GM06990 (cell line): ENCODE data around the gene NDRG4.

ENCODE experiments used
- DNase-seq: peaks from one replicate; pipeline ENCODE4 v3.0.0-alpha.2; 2011; ENCODE audit not compliant: insufficient read length; ENCODE audit errors: extremely low read depth
- H3K27me3 ChIP-seq: replicated peaks from 2 replicates; pipeline ENCODE4 v1.6.0; 2011; ENCODE audit warnings: low read length; ENCODE audit not compliant: control insufficient read depth, insufficient read depth
- H3K36me3 ChIP-seq: 2 replicates; pipeline ENCODE4 v1.5.1; 2011; ENCODE audit warnings: low read length; ENCODE audit not compliant: control insufficient read depth, insufficient read depth
- H3K4me3 ChIP-seq: replicated peaks from 2 replicates; pipeline ENCODE4 v1.5.1; 2011; ENCODE audit warnings: low read depth, mild to moderate bottlenecking, control low read depth, low read length
- TF ChIP-seq, protein P1 (sequence below): IDR thresholded peaks from 2 replicates; pipeline ENCODE4 v1.5.1; 2011; ENCODE audit warnings: low read length, control low read depth, mild to moderate bottlenecking, inconsistent platforms; ENCODE audit not compliant: insufficient read depth, poor library complexity, severe bottlenecking

Gene NDRG4

DNA sequence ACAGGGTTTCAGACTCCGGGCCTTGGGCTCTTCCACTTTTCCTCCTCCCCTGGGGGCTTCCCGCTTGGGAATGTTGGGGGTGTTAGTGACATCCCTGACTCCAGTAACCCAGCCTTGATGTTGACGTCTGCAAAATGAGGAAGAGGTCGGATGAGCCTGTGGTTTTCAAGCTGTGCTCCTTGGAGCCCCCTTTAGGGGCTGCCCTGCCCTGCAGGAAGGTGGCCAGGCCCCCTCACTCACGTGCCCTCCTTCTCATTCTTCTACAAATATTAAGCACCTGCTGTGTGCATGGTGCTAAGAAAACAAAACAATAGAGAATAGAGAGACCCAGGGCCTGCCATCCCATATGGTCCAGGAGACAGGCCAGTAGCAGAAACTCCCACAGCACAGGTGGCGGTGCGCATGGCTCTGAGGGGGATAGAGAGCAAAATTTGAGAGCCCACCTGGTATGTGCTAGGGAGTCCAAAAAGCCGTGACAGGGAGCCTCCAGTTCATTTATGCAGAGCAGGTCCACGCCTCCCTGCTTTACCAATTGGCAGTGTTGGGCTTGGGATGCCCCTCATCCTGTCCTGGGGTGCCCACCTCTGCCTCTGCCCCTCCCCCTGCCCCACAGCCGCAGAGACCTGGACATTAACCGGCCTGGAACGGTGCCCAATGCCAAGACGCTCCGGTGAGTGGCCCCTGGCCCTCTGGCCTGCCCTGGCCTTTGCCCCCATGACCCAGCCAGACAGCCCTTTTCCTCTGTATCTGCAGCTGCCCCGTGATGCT is 7.4 kb downstream of the NDRG4 start:
- DNase-seq, result no peak
- no peaks in the 10 kb centered on the region for H3K27me3 ChIP-seq
- TF ChIP-seq, protein P1, sequence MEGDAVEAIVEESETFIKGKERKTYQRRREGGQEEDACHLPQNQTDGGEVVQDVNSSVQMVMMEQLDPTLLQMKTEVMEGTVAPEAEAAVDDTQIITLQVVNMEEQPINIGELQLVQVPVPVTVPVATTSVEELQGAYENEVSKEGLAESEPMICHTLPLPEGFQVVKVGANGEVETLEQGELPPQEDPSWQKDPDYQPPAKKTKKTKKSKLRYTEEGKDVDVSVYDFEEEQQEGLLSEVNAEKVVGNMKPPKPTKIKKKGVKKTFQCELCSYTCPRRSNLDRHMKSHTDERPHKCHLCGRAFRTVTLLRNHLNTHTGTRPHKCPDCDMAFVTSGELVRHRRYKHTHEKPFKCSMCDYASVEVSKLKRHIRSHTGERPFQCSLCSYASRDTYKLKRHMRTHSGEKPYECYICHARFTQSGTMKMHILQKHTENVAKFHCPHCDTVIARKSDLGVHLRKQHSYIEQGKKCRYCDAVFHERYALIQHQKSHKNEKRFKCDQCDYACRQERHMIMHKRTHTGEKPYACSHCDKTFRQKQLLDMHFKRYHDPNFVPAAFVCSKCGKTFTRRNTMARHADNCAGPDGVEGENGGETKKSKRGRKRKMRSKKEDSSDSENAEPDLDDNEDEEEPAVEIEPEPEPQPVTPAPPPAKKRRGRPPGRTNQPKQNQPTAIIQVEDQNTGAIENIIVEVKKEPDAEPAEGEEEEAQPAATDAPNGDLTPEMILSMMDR, result no peak
- H3K4me3 ChIP-seq, result no peak overlapping the region
- no peaks in the 10 kb centered on the region for H3K36me3 ChIP-seq

DNA sequence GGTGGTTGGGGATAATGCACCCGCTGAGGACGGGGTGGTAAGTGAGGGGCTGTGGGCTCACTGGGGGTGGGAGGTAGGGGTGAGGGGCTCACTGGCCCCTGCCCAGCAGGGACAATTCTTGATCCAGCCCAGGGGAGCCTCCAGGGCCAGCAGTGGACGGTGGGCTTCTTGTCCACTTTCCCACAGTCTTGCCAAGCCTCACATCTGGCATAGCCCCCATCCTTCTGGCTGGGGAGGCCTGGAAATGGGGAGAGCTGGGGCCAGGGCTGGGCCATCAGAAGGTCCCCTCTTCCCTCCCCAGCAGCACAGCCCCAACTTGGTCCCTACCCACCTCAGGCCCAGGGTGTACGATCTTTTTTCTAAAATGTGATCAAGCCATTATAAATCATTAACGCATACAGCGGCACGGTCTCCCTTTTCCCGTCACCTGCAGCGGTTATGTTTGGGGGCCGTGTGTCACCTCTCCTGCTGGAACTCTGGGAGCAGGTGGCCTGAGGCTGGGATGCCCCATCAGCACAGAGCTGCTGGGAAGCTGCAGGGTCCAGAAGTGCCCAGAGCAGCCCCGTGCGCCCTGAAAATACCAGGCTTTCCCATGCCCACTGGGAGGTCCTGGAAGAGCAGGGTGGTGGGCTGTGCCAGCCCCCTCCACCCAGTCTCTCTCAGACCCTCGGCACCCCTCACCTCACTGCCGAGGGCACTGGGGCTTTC is 8.2 kb downstream of the NDRG4 start:
- H3K36me3 ChIP-seq, result no peaks in the 10 kb centered on the region
- no peaks in the 10 kb centered on the region for H3K27me3 ChIP-seq
- TF ChIP-seq, protein P1, result no peak
- no peak overlapping the region for H3K4me3 ChIP-seq
- DNase-seq, result no peak

DNA sequence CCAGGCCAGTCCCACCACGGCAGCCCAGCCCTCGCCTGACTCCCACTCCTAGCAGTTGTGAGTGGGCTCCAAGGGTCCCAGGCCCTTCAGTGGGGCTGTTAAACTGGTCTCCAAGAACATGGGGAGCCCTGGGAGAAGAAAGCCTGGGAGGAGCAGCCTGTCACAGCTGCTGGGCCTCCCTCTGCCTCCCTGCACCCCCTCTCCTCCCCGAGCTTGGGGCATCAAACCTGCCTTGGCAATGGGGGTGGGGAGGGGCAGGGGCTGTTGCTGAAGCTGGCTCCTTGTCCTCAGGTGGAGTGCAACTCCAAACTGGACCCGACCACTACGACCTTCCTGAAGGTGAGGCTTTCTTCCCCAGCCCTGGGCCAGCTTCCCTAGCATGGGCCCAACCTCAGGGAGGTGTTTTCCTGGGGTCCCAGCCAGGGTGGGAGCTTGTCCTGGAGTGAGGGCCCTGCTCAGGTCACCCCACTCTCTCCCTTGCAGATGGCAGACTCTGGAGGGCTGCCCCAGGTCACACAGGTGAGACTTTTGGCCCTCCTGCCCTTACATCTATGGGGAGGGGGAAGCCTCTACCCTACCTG is 8.8 kb downstream of the NDRG4 start:
- no peaks in the 10 kb centered on the region for H3K36me3 ChIP-seq
- H3K4me3 ChIP-seq, result no peak overlapping the region
- H3K27me3 ChIP-seq, result no peaks in the 10 kb centered on the region
- no peak for DNase-seq
- TF ChIP-seq, protein P1, result no peak

DNA sequence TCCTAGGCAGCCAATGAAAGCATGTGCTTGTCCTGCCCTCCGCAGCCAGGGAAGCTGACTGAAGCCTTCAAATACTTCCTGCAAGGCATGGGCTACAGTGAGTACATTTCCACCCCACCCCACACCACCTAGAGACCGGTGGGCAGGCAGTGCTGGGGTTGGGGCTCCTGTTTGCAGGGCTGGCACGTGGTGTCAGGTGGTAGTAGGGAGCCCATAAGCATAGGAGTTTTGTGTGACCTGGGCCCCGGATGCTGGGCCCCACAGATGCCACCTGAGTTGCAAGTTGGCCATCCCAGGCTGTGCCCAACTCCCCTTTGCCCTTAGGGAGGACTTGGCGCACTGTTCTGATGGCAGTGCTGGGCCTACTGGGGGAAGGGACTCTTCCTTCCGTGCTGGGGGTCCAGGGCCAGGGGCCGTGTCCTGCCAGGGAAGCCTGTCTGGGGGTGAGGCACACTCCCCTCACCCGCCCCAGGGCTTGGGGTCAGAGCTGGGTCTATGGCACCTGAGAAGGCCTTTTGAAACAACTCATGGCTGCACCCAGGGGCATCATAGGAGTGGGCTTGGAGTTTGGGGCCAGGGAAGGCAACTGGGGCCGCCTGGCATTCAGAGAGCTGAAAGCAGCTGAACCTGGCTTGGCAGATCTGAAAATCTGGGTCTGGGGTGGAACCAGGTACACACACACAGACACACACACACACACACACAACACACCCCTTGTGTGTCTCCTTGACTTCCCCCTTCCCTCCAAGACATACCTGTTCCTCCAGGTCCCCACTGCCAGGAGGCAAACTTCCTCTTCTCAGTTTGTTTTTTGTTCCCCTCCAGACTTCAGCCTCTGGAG is 9.5 kb downstream of the NDRG4 start:
- no peak for DNase-seq
- Histone ChIP-seq H3K27me3 (no peaks in the 10 kb centered on the region), H3K4me3 (no peak overlapping the region), H3K36me3 (no peaks in the 10 kb centered on the region)
- TF ChIP-seq, protein P1, result no peak

DNA sequence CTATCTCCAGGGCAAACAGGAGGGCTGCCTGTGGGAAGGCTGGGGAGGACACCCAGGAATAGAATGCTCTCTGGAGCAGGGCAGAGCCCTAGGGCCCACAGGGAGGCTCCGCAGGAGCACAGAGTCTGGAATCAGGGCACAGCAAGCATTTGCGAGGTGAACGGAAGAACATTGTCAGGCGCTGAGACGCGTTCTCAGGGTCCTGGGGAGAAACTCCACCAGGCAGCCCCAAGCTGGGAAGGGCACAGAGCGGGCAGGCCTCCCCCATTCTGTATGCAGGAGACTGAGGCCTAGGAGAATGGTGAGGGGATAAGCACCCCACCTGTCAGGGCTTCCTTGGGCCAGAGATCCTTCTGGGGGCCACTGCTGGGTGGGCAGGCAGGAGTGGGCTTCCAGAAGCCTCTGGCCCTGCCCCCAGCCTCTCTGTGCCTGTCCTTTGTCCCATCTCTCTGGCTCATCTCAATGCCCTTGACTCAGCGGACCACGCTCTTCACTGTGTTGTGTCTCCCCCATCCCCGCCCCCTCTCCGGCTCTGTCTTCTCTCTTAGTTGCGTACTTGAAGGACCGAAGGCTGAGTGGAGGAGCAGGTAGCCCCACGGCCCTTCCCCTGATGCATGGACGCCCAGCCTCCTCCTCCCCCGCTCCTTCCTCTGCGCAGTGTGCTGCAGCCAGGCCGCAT is 10.3 kb downstream of the NDRG4 start:
- TF ChIP-seq, protein P1, result no peak
- no peak for DNase-seq
- no peaks in the 10 kb centered on the region for H3K36me3 ChIP-seq
- no peak overlapping the region for H3K4me3 ChIP-seq
- no peaks in the 10 kb centered on the region for H3K27me3 ChIP-seq
